Mesendoderm (in vitro differentiated cells): ENCODE data around the gene PRRT2.

Source experiments
- DNase-seq: peaks from one replicate; pipeline ENCODE4 v3.0.0; 2013
- H2AK5ac ChIP-seq: 2 replicates; pipeline ENCODE4 v1.6.1; 2013; ENCODE audit warnings: low read length, inconsistent platforms
- H2BK120ac ChIP-seq: 2 replicates; pipeline ENCODE4 v1.6.1; 2013; ENCODE audit warnings: low read depth, mild to moderate bottlenecking, low read length, moderate library complexity, mixed read lengths
- H2BK15ac ChIP-seq: replicated peaks from 2 replicates; pipeline ENCODE4 v1.6.1; 2013; ENCODE audit warnings: low read depth, mild to moderate bottlenecking, moderate library complexity
- H2BK5ac ChIP-seq: 2 replicates; pipeline ENCODE4 v1.6.1; 2013; ENCODE audit warnings: low read length, inconsistent platforms
- H3K18ac ChIP-seq: 2 replicates; pipeline ENCODE4 v1.6.1; 2013; ENCODE audit warnings: mild to moderate bottlenecking, low read length, mixed read lengths
- H3K23ac ChIP-seq: one replicate; pipeline ENCODE4 v1.6.1; 2013; ENCODE audit warnings: low read length
- H3K27ac ChIP-seq: 2 replicates; pipeline ENCODE4 v1.5.1; 2013; ENCODE audit warnings: low read depth, mild to moderate bottlenecking, inconsistent platforms, low read length, moderate library complexity
- H3K27me3 ChIP-seq: 2 replicates; pipeline ENCODE4 v1.6.1; 2013; ENCODE audit warnings: low read length, control low read depth, mild to moderate bottlenecking, inconsistent platforms; ENCODE audit not compliant: insufficient read depth, poor library complexity
- H3K36me3 ChIP-seq: 2 replicates; pipeline ENCODE4 v1.6.1; 2013; ENCODE audit warnings: low read length, inconsistent platforms; ENCODE audit not compliant: control insufficient read depth, insufficient read depth
- H3K4ac ChIP-seq: one replicate; pipeline ENCODE4 v1.6.1; 2013; ENCODE audit warnings: low read depth, mild to moderate bottlenecking, low read length, moderate library complexity
- H3K4me1 ChIP-seq: 2 replicates; pipeline ENCODE4 v1.6.1; 2013; ENCODE audit warnings: low read depth, low read length, inconsistent platforms; ENCODE audit not compliant: control insufficient read depth
- H3K4me2 ChIP-seq: 2 replicates; pipeline ENCODE4 v1.6.1; 2013; ENCODE audit warnings: low read length
- H3K4me3 ChIP-seq: 2 replicates; pipeline ENCODE4 v1.5.1; 2013; ENCODE audit warnings: mild to moderate bottlenecking, low read length
- H3K56ac ChIP-seq: one replicate; pipeline ENCODE4 v1.6.1; 2013; ENCODE audit warnings: low read length
- H3K79me1 ChIP-seq: 2 replicates; pipeline ENCODE4 v1.6.1; 2013; ENCODE audit warnings: low read length, inconsistent platforms
- H3K79me2 ChIP-seq: 2 replicates; pipeline ENCODE4 v1.6.1; 2013; ENCODE audit warnings: mild to moderate bottlenecking, low read length; ENCODE audit not compliant: control insufficient read depth, insufficient read depth
- H3K9ac ChIP-seq: 2 replicates; pipeline ENCODE4 v1.6.1; 2013; ENCODE audit warnings: low read length, inconsistent platforms
- H4K5ac ChIP-seq: one replicate; pipeline ENCODE4 v1.6.1; 2013; ENCODE audit warnings: low read length
- H4K8ac ChIP-seq: one replicate; pipeline ENCODE4 v1.6.1; 2013; ENCODE audit warnings: low read depth, mild to moderate bottlenecking, control low read depth, low read length, moderate library complexity
- WGBS: extraction: QIAGEN DNeasy Blood & Tissue Kit; methylation state at CpG from one replicate; pipeline ENCODE4 v1.1.7; 2013; ENCODE audit warnings: low lambda C conversion rate, missing lambda C conversion rate; ENCODE audit not compliant: insufficient coverage; ENCODE audit errors: extremely low coverage; 5-methylcytosine and 5-hydroxymethylcytosine counted together

PRRT2 gene

GRCh38 chr16:29845656-29846055 is 33.7 kb downstream of the PRRT2 start:
- Histone ChIP-seq H3K27ac (no peak overlapping the region), H3K79me2 (no peaks in the 10 kb centered on the region), H2BK5ac (no peak overlapping the region), H2BK15ac (no peak overlapping the region), H3K56ac (no peak overlapping the region), H3K79me1 (no peaks in the 10 kb centered on the region), H3K36me3 (no peaks in the 10 kb centered on the region), H2BK120ac (no peak overlapping the region), H3K18ac (no peak overlapping the region), H3K27me3 (no peaks in the 10 kb centered on the region), H3K4me1 (peaks cover 3% of the 10 kb centered on the region), H2AK5ac (no peak overlapping the region), H3K4me3 (no peak overlapping the region), H3K4me2 (no peak overlapping the region), H4K5ac (no peak overlapping the region), H3K9ac (no peak overlapping the region), H4K8ac (no peak overlapping the region), H3K4ac (no peak overlapping the region), H3K23ac (no peak overlapping the region)
- no peak for DNase-seq
- WGBS, result no CpG with 5 or more reads among the region's 18 CpGs

GRCh38 chr16:29848420-29849297 is 36.7 kb downstream of the PRRT2 start:
- no peak overlapping the region for H2BK120ac ChIP-seq
- WGBS, result no CpG with 5 or more reads among the region's 15 CpGs
- H3K9ac ChIP-seq, result no peak overlapping the region
- H3K4me2 ChIP-seq, result no peak overlapping the region
- H3K4me1 ChIP-seq, result peaks cover 3% of the 10 kb centered on the region
- no peaks in the 10 kb centered on the region for H3K36me3 ChIP-seq
- H2BK5ac ChIP-seq, result no peak overlapping the region
- H2AK5ac ChIP-seq, result no peak overlapping the region
- no peaks in the 10 kb centered on the region for H3K27me3 ChIP-seq
- H3K4me3 ChIP-seq, result no peak overlapping the region
- no peaks in the 10 kb centered on the region for H3K79me1 ChIP-seq
- no peak overlapping the region for H3K27ac ChIP-seq
- no peak overlapping the region for H4K8ac ChIP-seq
- H3K79me2 ChIP-seq, result no peaks in the 10 kb centered on the region
- H2BK15ac ChIP-seq, result no peak overlapping the region
- H3K18ac ChIP-seq, result no peak overlapping the region
- peak; percentile 62 for DNase-seq
- H3K4ac ChIP-seq, result no peak overlapping the region
- H4K5ac ChIP-seq, result no peak overlapping the region
- no peak overlapping the region for H3K56ac ChIP-seq
- no peak overlapping the region for H3K23ac ChIP-seq

- WGBS, result no CpG with 5 or more reads among the region's 5 CpGs
- H3K9ac ChIP-seq, result peak overlapping the region; percentile 31
- no peak overlapping the region for H4K8ac ChIP-seq
- H3K23ac ChIP-seq, result no peak overlapping the region
- no peak overlapping the region for H2BK15ac ChIP-seq
- peak; percentile 88 for DNase-seq
- H3K79me1 ChIP-seq, result no peaks in the 10 kb centered on the region
- peaks cover 3% of the 10 kb centered on the region for H3K4me1 ChIP-seq
- no peaks in the 10 kb centered on the region for H3K36me3 ChIP-seq
- H2BK120ac ChIP-seq, result no peak overlapping the region
- no peak overlapping the region for H4K5ac ChIP-seq
- H3K79me2 ChIP-seq, result no peaks in the 10 kb centered on the region
- no peak overlapping the region for H2AK5ac ChIP-seq
- H3K4ac ChIP-seq, result no peak overlapping the region
- H3K4me3 ChIP-seq, result no peak overlapping the region
- no peak overlapping the region for H3K27ac ChIP-seq
- H2BK5ac ChIP-seq, result no peak overlapping the region
- no peak overlapping the region for H3K18ac ChIP-seq
- H3K56ac ChIP-seq, result peak overlapping the region; percentile 72
- no peak overlapping the region for H3K4me2 ChIP-seq
- H3K27me3 ChIP-seq, result no peaks in the 10 kb centered on the region
Measured at GRCh38 chr16:29849505-29849904, 37.5 kb downstream of the PRRT2 start.

GRCh38 chr16:29850998-29851397 is 39.0 kb downstream of the PRRT2 start:
- DNase-seq, result no peak
- Histone ChIP-seq H4K5ac (no peak overlapping the region), H3K4ac (no peak overlapping the region), H3K27me3 (no peaks in the 10 kb centered on the region), H3K4me2 (no peak overlapping the region), H3K79me2 (no peaks in the 10 kb centered on the region), H2BK15ac (no peak overlapping the region), H3K4me1 (peaks cover 3% of the 10 kb centered on the region), H3K79me1 (no peaks in the 10 kb centered on the region), H2BK120ac (no peak overlapping the region), H2AK5ac (no peak overlapping the region), H3K23ac (no peak overlapping the region), H2BK5ac (no peak overlapping the region), H3K4me3 (no peak overlapping the region), H3K36me3 (no peaks in the 10 kb centered on the region), H3K18ac (no peak overlapping the region), H4K8ac (no peak overlapping the region), H3K27ac (no peak overlapping the region), H3K9ac (no peak overlapping the region), H3K56ac (no peak overlapping the region)
- WGBS, result no CpG with 5 or more reads among the region's 3 CpGs

- Histone ChIP-seq H3K18ac (no peak overlapping the region), H3K56ac (no peak overlapping the region), H3K4ac (no peak overlapping the region), H3K4me1 (peaks cover 3% of the 10 kb centered on the region), H2AK5ac (no peak overlapping the region), H3K79me1 (no peaks in the 10 kb centered on the region), H3K79me2 (no peaks in the 10 kb centered on the region), H3K27ac (no peak overlapping the region), H2BK120ac (no peak overlapping the region), H3K23ac (no peak overlapping the region), H3K9ac (no peak overlapping the region), H2BK5ac (no peak overlapping the region), H4K8ac (no peak overlapping the region), H3K4me2 (no peak overlapping the region), H3K27me3 (no peaks in the 10 kb centered on the region), H4K5ac (no peak overlapping the region), H2BK15ac (no peak overlapping the region), H3K4me3 (no peak overlapping the region), H3K36me3 (no peaks in the 10 kb centered on the region)
- WGBS, result no CpG with 5 or more reads among the region's 7 CpGs
- no peak for DNase-seq
Measured at GRCh38 chr16:29852654-29853053, 40.7 kb downstream of the PRRT2 start.
